Measurements from ENCODE around the gene YBEY. TPM values are rescaled to one million over a fixed set of nuclear protein-coding genes. Genes with fewer than 3 reads are reported as not detected.

The YBEY gene
- total RNA-seq, 2 donors from 2014 or later, result 19.6 to 23.3 TPM

DNA sequence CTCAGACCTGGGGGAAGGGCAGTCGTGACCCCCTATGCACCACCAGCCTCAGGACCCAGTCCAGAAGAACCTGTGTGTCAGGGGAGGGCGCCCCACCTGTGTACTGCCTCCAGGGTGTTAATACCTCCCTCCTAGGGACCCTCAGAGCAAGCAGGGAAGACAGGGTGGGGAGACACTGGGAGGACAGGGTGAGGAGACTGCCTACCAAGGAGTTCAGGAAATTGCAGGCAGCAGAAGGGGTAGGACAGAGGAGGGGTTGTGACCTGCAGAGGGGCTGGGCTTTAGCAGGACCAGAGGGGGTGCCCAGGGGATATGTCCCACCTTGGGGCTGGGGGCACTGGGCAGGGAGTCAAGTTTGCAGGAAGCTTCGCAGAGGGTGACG is 32.3 kb downstream of the YBEY start:
- Mint-ChIP-seq H3K4me3 (no peak overlapping the region), H3K27me3 (ENCODE audit: insufficient read depth) (no peaks in the 10 kb centered on the region)
- H3K9ac ChIP-seq (ENCODE audit: extremely low read depth, low read length, poor library complexity, severe bottlenecking), result no peak overlapping the region

DNA sequence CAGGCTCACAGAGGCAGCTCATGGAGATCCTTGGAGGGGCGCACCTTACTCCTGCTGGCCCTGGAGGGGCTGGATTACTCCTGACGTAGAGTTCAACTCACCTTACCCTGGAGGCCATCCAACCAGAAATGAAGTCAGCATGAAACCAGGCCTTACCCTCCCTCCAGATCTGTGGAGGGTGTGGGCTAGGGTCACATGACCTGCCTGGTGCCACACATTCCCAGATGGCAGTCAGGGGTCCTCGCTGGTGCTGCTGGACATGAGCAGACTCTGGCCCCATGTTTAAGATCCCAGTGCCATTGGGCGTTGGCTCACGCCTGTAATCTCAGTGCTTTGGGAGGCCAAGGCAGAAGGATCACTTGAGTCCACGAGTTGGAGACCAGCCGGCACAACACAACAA is 33.0 kb downstream of the YBEY start:
- H3K4me3 Mint-ChIP-seq, result no peak overlapping the region
- Histone ChIP-seq H3K27me3 (ENCODE audit: control insufficient read depth, insufficient read depth, low read length, poor library complexity, severe bottlenecking) (no peaks in the 10 kb centered on the region), H3K27ac (ENCODE audit: low read depth, low read length) (no peak overlapping the region), H3K9ac (ENCODE audit: extremely low read depth, low read length, poor library complexity, severe bottlenecking) (no peak overlapping the region), H3K9me3 (ENCODE audit: control insufficient read depth, low read length) (no peaks in the 10 kb centered on the region), H3K4me3 (ENCODE audit: low read length) (no peak overlapping the region), H3K4me1 (ENCODE audit: control insufficient read depth, insufficient read depth, low read length) (no peaks in the 10 kb centered on the region), H3K36me3 (ENCODE audit: control insufficient read depth, insufficient read depth, low read length) (no peaks in the 10 kb centered on the region)
- H3K27ac Mint-ChIP-seq, result no peak overlapping the region
- peaks cover 11% of the 10 kb centered on the region for H3K36me3 Mint-ChIP-seq (ENCODE audit: low read depth)
- no peaks in the 10 kb centered on the region for H3K27me3 Mint-ChIP-seq (ENCODE audit: insufficient read depth)
- DNase-seq, result peak; percentile 45
- H3K9me3 Mint-ChIP-seq, result no peaks in the 10 kb centered on the region
- TF ChIP-seq, protein P1, sequence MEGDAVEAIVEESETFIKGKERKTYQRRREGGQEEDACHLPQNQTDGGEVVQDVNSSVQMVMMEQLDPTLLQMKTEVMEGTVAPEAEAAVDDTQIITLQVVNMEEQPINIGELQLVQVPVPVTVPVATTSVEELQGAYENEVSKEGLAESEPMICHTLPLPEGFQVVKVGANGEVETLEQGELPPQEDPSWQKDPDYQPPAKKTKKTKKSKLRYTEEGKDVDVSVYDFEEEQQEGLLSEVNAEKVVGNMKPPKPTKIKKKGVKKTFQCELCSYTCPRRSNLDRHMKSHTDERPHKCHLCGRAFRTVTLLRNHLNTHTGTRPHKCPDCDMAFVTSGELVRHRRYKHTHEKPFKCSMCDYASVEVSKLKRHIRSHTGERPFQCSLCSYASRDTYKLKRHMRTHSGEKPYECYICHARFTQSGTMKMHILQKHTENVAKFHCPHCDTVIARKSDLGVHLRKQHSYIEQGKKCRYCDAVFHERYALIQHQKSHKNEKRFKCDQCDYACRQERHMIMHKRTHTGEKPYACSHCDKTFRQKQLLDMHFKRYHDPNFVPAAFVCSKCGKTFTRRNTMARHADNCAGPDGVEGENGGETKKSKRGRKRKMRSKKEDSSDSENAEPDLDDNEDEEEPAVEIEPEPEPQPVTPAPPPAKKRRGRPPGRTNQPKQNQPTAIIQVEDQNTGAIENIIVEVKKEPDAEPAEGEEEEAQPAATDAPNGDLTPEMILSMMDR (conservative IDR thresholded peaks at IDR 0.05), result no peak
- peaks cover 27% of the 10 kb centered on the region for H3K4me1 Mint-ChIP-seq
- 92 to 95% methylated on average over 4 to 7 of the region's 7 CpGs for WGBS, 2 experiments (ENCODE audit: insufficient coverage in 1 of 2, insufficient read length in 1 of 2)

More for the DNA sequence above, 32.3 kb downstream of the YBEY start:
- H3K27ac ChIP-seq (ENCODE audit: low read depth, low read length), result no peak overlapping the region
- WGBS, 2 experiments (ENCODE audit: insufficient coverage in 1 of 2, insufficient read length in 1 of 2), result 78 to 90% methylated on average over 2 to 4 of the region's 4 CpGs
- H3K9me3 ChIP-seq (ENCODE audit: control insufficient read depth, low read length), result no peaks in the 10 kb centered on the region
- Mint-ChIP-seq H3K27ac (no peak overlapping the region), H3K36me3 (ENCODE audit: low read depth) (peaks cover 11% of the 10 kb centered on the region), H3K4me1 (peaks cover 27% of the 10 kb centered on the region), H3K9me3 (no peaks in the 10 kb centered on the region)
- H3K27me3 ChIP-seq (ENCODE audit: control insufficient read depth, insufficient read depth, low read length, poor library complexity, severe bottlenecking), result no peaks in the 10 kb centered on the region
- no peak overlapping the region for H3K4me3 ChIP-seq (ENCODE audit: low read length)
- TF ChIP-seq, protein P1 (conservative IDR thresholded peaks at IDR 0.05), result no peak
- DNase-seq, result no peak
- no peaks in the 10 kb centered on the region for H3K4me1 ChIP-seq (ENCODE audit: control insufficient read depth, insufficient read depth, low read length)
- H3K36me3 ChIP-seq (ENCODE audit: control insufficient read depth, insufficient read depth, low read length), result no peaks in the 10 kb centered on the region

DNA sequence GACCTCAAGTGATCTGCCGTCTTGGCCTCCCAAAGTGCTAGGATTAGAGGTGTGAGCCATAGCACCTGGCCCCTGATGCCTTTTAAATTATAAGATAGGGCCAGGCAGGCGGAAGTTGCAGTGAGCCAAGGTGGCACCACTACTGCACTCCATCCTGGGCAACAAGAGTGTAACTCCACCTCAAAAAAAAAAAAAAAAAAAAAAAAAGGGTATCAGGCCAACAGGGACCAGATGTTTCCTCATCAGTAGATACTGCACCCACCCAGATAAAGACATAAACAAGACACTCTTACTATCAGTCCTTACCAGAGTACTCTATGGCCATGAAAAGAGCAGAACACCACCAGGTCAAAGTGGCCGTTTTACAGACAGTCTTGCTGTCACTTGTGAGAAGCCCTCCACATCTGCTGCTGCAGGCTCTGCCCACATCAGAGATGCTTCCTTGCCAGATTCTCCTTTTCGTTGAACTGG is 34.2 kb downstream of the YBEY start:
- Histone ChIP-seq H3K36me3 (ENCODE audit: control insufficient read depth, insufficient read depth, low read length) (no peaks in the 10 kb centered on the region), H3K9me3 (ENCODE audit: control insufficient read depth, low read length) (no peaks in the 10 kb centered on the region), H3K4me3 (ENCODE audit: low read length) (peak overlapping the region; percentile 54), H3K27ac (ENCODE audit: low read depth, low read length) (no peak overlapping the region), H3K4me1 (ENCODE audit: control insufficient read depth, insufficient read depth, low read length) (no peaks in the 10 kb centered on the region), H3K27me3 (ENCODE audit: control insufficient read depth, insufficient read depth, low read length, poor library complexity, severe bottlenecking) (no peaks in the 10 kb centered on the region), H3K9ac (ENCODE audit: extremely low read depth, low read length, poor library complexity, severe bottlenecking) (no peak overlapping the region)
- Mint-ChIP-seq H3K9me3 (no peaks in the 10 kb centered on the region), H3K27ac (no peak overlapping the region), H3K36me3 (ENCODE audit: low read depth) (peaks cover 11% of the 10 kb centered on the region), H3K27me3 (ENCODE audit: insufficient read depth) (no peaks in the 10 kb centered on the region), H3K4me3 (no peak overlapping the region), H3K4me1 (peaks cover 28% of the 10 kb centered on the region)
- no peak for DNase-seq
- WGBS, 2 experiments (ENCODE audit: insufficient coverage in 1 of 2, insufficient read length in 1 of 2), result 85 to 90% methylated on average over 2 to 4 of the region's 4 CpGs
- TF ChIP-seq, protein P1 (conservative IDR thresholded peaks at IDR 0.05), result no peak

Measured in endodermal cell (in vitro differentiated cells).